ENCODE data around the gene HTRA3. TPM values are rescaled to one million over a fixed set of nuclear protein-coding genes. Genes with fewer than 3 reads are reported as not detected.

The HTRA3 gene
- total RNA-seq, 1 experiment from 2014 or later, result 2.8 TPM

- Histone ChIP-seq H4K20me1 (ENCODE audit: low read length) (no peaks in the 10 kb centered on the region), H3K79me2 (ENCODE audit: low read length) (no peaks in the 10 kb centered on the region), H3K9ac (ENCODE audit: low read length) (no peak overlapping the region), H3K4me3 (ENCODE audit: low read length) (no peak overlapping the region), H3K36me3 (ENCODE audit: low read depth, low read length) (no peaks in the 10 kb centered on the region), H3F3A (ENCODE audit: low read length, unreplicated experiment) (no peaks in the 10 kb centered on the region), H3K9me2 (replicated peaks; ENCODE audit: low read length) (no peaks in the 10 kb centered on the region), H3K4me2 (ENCODE audit: low read length) (no peak overlapping the region), H3K27ac (ENCODE audit: low read length) (no peak overlapping the region), H3K4me1 (ENCODE audit: insufficient read depth, low read length) (0 out of 2 replicates have a peak, but pooled peaks cover 6% of the 10 kb centered on the region), H3K9me3 (ENCODE audit: low read length) (no peaks in the 10 kb centered on the region), H3K27me3 (ENCODE audit: low read length) (no peaks in the 10 kb centered on the region), H2AFZ (ENCODE audit: low read length) (no peak overlapping the region)
- ATAC-seq (no peak), DNase-seq (no peak)
- BruUV-seq (replicated peaks), result no TSS peak
- intact Hi-C loops (cut with micrococcal nuclease), result no loop called here
- ChIA-PET CTCF (no interaction called here), POLR2A (ENCODE audit: unreplicated experiment) (no interaction called here)
- TF ChIP-seq EZH2phosphoT487 (IDR thresholded peaks at IDR 0.05; ENCODE audit: borderline replicate concordance, low read length), result no peak
Observed at GRCh38 chr4:8352368-8353157, 83.0 kb downstream of the HTRA3 start.

- intact Hi-C loops (cut with micrococcal nuclease), result no loop called here
- CTCF ChIA-PET, result no interaction called here
Observed at GRCh38 chr4:8353158-8353669, 83.7 kb downstream of the HTRA3 start.

DNA sequence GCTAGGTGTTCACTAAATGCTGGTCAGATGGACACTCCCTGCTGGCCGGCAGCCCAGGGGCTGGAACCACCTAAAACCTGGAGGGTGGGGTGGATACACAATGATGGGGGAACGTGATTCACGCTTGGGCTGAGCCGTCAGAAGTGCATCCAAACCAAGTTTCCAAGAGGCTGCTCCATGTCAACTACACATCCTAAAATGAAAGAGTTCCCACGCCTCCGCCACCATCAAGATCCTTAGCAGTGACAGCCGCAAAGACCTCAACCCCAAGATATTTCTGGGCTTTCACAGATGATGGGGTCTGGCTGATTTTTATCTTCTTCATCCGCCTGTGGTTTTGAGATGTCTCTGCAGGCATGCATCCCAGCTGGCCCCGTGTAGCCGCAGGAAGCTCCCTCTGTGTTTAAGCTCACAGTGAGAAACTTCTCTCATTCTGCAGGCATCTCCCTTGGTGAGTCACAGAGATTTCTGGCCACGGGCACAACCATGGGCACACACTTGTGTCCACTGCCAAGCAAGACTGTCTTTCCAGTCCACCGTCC, 84.4 kb downstream of the HTRA3 start:
- Histone ChIP-seq H3K9me2 (replicated peaks; ENCODE audit: low read length) (no peaks in the 10 kb centered on the region), H3K9me3 (ENCODE audit: low read length) (no peaks in the 10 kb centered on the region), H3K4me3 (ENCODE audit: low read length) (no peak overlapping the region), H4K20me1 (ENCODE audit: low read length) (no peaks in the 10 kb centered on the region), H3K4me2 (ENCODE audit: low read length) (no peak overlapping the region), H3K27ac (ENCODE audit: low read length) (no peak overlapping the region), H3F3A (ENCODE audit: low read length, unreplicated experiment) (no peaks in the 10 kb centered on the region), H3K9ac (ENCODE audit: low read length) (no peak overlapping the region), H3K4me1 (ENCODE audit: insufficient read depth, low read length) (0 out of 2 replicates have a peak, but pooled peaks cover 6% of the 10 kb centered on the region), H3K36me3 (ENCODE audit: low read depth, low read length) (no peaks in the 10 kb centered on the region), H3K79me2 (ENCODE audit: low read length) (no peaks in the 10 kb centered on the region), H2AFZ (ENCODE audit: low read length) (no peak overlapping the region), H3K27me3 (ENCODE audit: low read length) (no peaks in the 10 kb centered on the region)
- DNase-seq, result no peak
- ChIA-PET CTCF (no interaction called here), POLR2A (ENCODE audit: unreplicated experiment) (no interaction called here)
- intact Hi-C loops (cut with micrococcal nuclease), result no loop called here
- BruUV-seq (replicated peaks), result no TSS peak
- ATAC-seq, result no peak
- TF ChIP-seq EZH2 (IDR thresholded peaks at IDR 0.05; ENCODE audit: low read length, unreplicated experiment), result no peak
- TF ChIP-seq, protein P1, sequence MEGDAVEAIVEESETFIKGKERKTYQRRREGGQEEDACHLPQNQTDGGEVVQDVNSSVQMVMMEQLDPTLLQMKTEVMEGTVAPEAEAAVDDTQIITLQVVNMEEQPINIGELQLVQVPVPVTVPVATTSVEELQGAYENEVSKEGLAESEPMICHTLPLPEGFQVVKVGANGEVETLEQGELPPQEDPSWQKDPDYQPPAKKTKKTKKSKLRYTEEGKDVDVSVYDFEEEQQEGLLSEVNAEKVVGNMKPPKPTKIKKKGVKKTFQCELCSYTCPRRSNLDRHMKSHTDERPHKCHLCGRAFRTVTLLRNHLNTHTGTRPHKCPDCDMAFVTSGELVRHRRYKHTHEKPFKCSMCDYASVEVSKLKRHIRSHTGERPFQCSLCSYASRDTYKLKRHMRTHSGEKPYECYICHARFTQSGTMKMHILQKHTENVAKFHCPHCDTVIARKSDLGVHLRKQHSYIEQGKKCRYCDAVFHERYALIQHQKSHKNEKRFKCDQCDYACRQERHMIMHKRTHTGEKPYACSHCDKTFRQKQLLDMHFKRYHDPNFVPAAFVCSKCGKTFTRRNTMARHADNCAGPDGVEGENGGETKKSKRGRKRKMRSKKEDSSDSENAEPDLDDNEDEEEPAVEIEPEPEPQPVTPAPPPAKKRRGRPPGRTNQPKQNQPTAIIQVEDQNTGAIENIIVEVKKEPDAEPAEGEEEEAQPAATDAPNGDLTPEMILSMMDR (conservative IDR thresholded peaks at IDR 0.05; ENCODE audit: low read depth, low read length), result no peak

More at GRCh38 chr4:8353158-8353669, 83.7 kb downstream of the HTRA3 start:
- H3K9me3 ChIP-seq (ENCODE audit: low read length), result no peaks in the 10 kb centered on the region
- ATAC-seq (no peak), DNase-seq (no peak)
- H3K9me2 ChIP-seq (replicated peaks; ENCODE audit: low read length), result no peaks in the 10 kb centered on the region
- BruUV-seq (replicated peaks), result no TSS peak
- H3K27me3 ChIP-seq (ENCODE audit: low read length), result no peaks in the 10 kb centered on the region
- H4K20me1 ChIP-seq (ENCODE audit: low read length), result no peaks in the 10 kb centered on the region
- no peak overlapping the region for H3K4me3 ChIP-seq (ENCODE audit: low read length)
- TF ChIP-seq EZH2 (IDR thresholded peaks at IDR 0.05; ENCODE audit: low read length, unreplicated experiment) (no peak), EZH2phosphoT487 (IDR thresholded peaks at IDR 0.05; ENCODE audit: borderline replicate concordance, low read length) (no peak)
- TF ChIP-seq, protein P1 (conservative IDR thresholded peaks at IDR 0.05; ENCODE audit: low read depth, low read length), result no peak
- H3K9ac ChIP-seq (ENCODE audit: low read length), result no peak overlapping the region
- no peak overlapping the region for H2AFZ ChIP-seq (ENCODE audit: low read length)
- no peaks in the 10 kb centered on the region for H3K79me2 ChIP-seq (ENCODE audit: low read length)
- no peaks in the 10 kb centered on the region for H3K36me3 ChIP-seq (ENCODE audit: low read depth, low read length)
- no peak overlapping the region for H3K4me2 ChIP-seq (ENCODE audit: low read length)
- H3K27ac ChIP-seq (ENCODE audit: low read length), result no peak overlapping the region
- H3F3A ChIP-seq (ENCODE audit: low read length, unreplicated experiment), result no peaks in the 10 kb centered on the region
- POLR2A ChIA-PET (ENCODE audit: unreplicated experiment), result no interaction called here
- 0 out of 2 replicates have a peak, but pooled peaks cover 6% of the 10 kb centered on the region for H3K4me1 ChIP-seq (ENCODE audit: insufficient read depth, low read length)
